WTC11 (cell line): Measurements from ENCODE around the gene SERPINA6. TPM values are rescaled to one million over a fixed set of nuclear protein-coding genes. Genes with fewer than 3 reads are reported as not detected.

Experiments used
- ATAC-seq: fragments of 200-7000 bp; cut with Tn5 transposase; 2 replicates; pipeline ENCODE4 v1.10.0; 2021; ENCODE audit warnings: mild to moderate bottlenecking, moderate library complexity
- CTCF ChIA-PET: fragments of 300-600 bp; sonication (Branson Sonifier 250); formaldehyde crosslinking; loops from one replicate; lab custom pipeline; 2021; ENCODE audit warnings: antibody characterized with exemption; lab: Charles Lee
- POLR2A ChIA-PET: fragments of 350-600 bp; sonication (Branson Sonifier 250); formaldehyde crosslinking; loops from one replicate; lab custom pipeline; 2021; ENCODE audit warnings: antibody characterized with exemption; lab: Charles Lee
- DNase-seq: peaks from one replicate; pipeline ENCODE4 v3.0.0; 2021; ENCODE audit warnings: low spot score
- H3K27ac Mint-ChIP-seq: 2 replicates; pipeline ENCODE4 v1.8.0; 2021; ENCODE audit warnings: mixed read lengths
- H3K27me3 Mint-ChIP-seq: 2 replicates; pipeline ENCODE4 v1.8.0; 2021; ENCODE audit warnings: low read depth, mild to moderate bottlenecking, moderate library complexity, mixed read lengths
- H3K36me3 Mint-ChIP-seq: 2 replicates; pipeline ENCODE4 v1.8.0; 2021; ENCODE audit warnings: mixed read lengths
- H3K4me1 Mint-ChIP-seq: 2 replicates; pipeline ENCODE4 v1.8.0; 2022; ENCODE audit warnings: mixed read lengths
- H3K4me3 Mint-ChIP-seq: 2 replicates; pipeline ENCODE4 v1.8.0; 2021; ENCODE audit warnings: mild to moderate bottlenecking, moderate library complexity, mixed read lengths
- H3K9me3 Mint-ChIP-seq: 2 replicates; pipeline ENCODE4 v1.8.0; 2021; ENCODE audit warnings: mixed read lengths
- ATF1 ChIP-seq: sonication (generic); formaldehyde crosslinking; IDR thresholded peaks from 2 replicates; pipeline ENCODE4 v1.8.1; 2023; ENCODE audit warnings: mild to moderate bottlenecking, moderate library complexity, missing genetic modification reagents
- E2F4 ChIP-seq: sonication (generic); formaldehyde crosslinking; IDR thresholded peaks from 2 replicates; pipeline ENCODE4 v1.8.1; 2022; ENCODE audit warnings: low read depth, mild to moderate bottlenecking, moderate library complexity, missing genetic modification reagents, borderline replicate concordance
- ELF4 ChIP-seq: sonication (generic); formaldehyde crosslinking; IDR thresholded peaks from 2 replicates; pipeline ENCODE4 v1.8.1; 2022; ENCODE audit warnings: low read depth, mild to moderate bottlenecking, moderate library complexity, missing genetic modification reagents
- ETV6 ChIP-seq: sonication (generic); formaldehyde crosslinking; IDR thresholded peaks from 2 replicates; pipeline ENCODE4 v1.8.1; 2022; ENCODE audit warnings: mild to moderate bottlenecking, missing genetic modification reagents
- FOXP4 ChIP-seq: sonication (generic); formaldehyde crosslinking; IDR thresholded peaks from 2 replicates; pipeline ENCODE4 v1.8.0; 2022; ENCODE audit warnings: mild to moderate bottlenecking, missing genetic modification reagents
- HMGA2 ChIP-seq: fragments of 250-450 bp; sonication (Bioruptor Pico); IDR thresholded peaks from 2 replicates; pipeline ENCODE4 v1.4.0; 2021; ENCODE audit warnings: mild to moderate bottlenecking, moderate library complexity
- IRF2 ChIP-seq: sonication (generic); formaldehyde crosslinking; IDR thresholded peaks from 2 replicates; pipeline ENCODE4 v1.8.0; 2022; ENCODE audit warnings: low read depth, missing genetic modification reagents, borderline replicate concordance
- KAT7 ChIP-seq: sonication (generic); formaldehyde crosslinking; IDR thresholded peaks from 2 replicates; pipeline ENCODE4 v1.8.1; 2023; ENCODE audit warnings: missing genetic modification reagents, mild to moderate bottlenecking, borderline replicate concordance
- NFE2L1 ChIP-seq: sonication (generic); formaldehyde crosslinking; IDR thresholded peaks from 2 replicates; pipeline ENCODE4 v1.8.1; 2023; ENCODE audit warnings: missing genetic modification reagents
- NR2C2 ChIP-seq: sonication (generic); formaldehyde crosslinking; IDR thresholded peaks from 2 replicates; pipeline ENCODE4 v1.8.0; 2022; ENCODE audit warnings: mild to moderate bottlenecking, missing genetic modification reagents
- OVOL2 ChIP-seq: fragments of 250-450 bp; sonication (Bioruptor Pico); IDR thresholded peaks from 2 replicates; pipeline ENCODE4 v1.9.0; 2021; ENCODE audit warnings: mild to moderate bottlenecking, borderline replicate concordance
- PRRX2 ChIP-seq: fragments of 250-450 bp; sonication (Bioruptor Pico); IDR thresholded peaks from 2 replicates; pipeline ENCODE4 v1.8.0; 2021; ENCODE audit warnings: mild to moderate bottlenecking
- RELA ChIP-seq: sonication (generic); formaldehyde crosslinking; IDR thresholded peaks from 2 replicates; pipeline ENCODE4 v1.8.1; 2022; ENCODE audit warnings: missing genetic modification reagents, mild to moderate bottlenecking, borderline replicate concordance
- SMAD3 ChIP-seq: sonication (generic); formaldehyde crosslinking; IDR thresholded peaks from 2 replicates; pipeline ENCODE4 v1.8.0; 2022; ENCODE audit warnings: missing genetic modification reagents, mild to moderate bottlenecking, borderline replicate concordance
- SMAD4 ChIP-seq: sonication (generic); formaldehyde crosslinking; IDR thresholded peaks from 2 replicates; pipeline ENCODE4 v1.8.0; 2022; ENCODE audit warnings: mild to moderate bottlenecking, missing genetic modification reagents
- SOX15 ChIP-seq: fragments of 250-450 bp; sonication (Bioruptor Pico); IDR thresholded peaks from 2 replicates; pipeline ENCODE4 v1.9.0; 2021; ENCODE audit warnings: mild to moderate bottlenecking
- SP1 ChIP-seq: sonication (generic); formaldehyde crosslinking; conservative IDR thresholded peaks from 2 replicates; pipeline ENCODE4 v1.8.1; 2022; ENCODE audit warnings: missing genetic modification reagents
- TCF7 ChIP-seq: sonication (generic); formaldehyde crosslinking; IDR thresholded peaks from 2 replicates; pipeline ENCODE4 v1.8.0; 2022; ENCODE audit warnings: mild to moderate bottlenecking, low read depth, missing genetic modification reagents, moderate library complexity
- ZNF263 ChIP-seq: sonication (generic); formaldehyde crosslinking; IDR thresholded peaks from 2 replicates; pipeline ENCODE4 v1.8.1; 2022; ENCODE audit warnings: low read depth, mild to moderate bottlenecking, moderate library complexity, missing genetic modification reagents
- ZNF281 ChIP-seq: sonication (generic); formaldehyde crosslinking; IDR thresholded peaks from 2 replicates; pipeline ENCODE4 v1.8.0; 2023; ENCODE audit warnings: mild to moderate bottlenecking, missing genetic modification reagents
- ZNF396 ChIP-seq: fragments of 250-450 bp; sonication (Bioruptor Pico); IDR thresholded peaks from 2 replicates; pipeline ENCODE4 v1.8.0; 2021; ENCODE audit warnings: mild to moderate bottlenecking, moderate library complexity, borderline replicate concordance
- ZNF425 ChIP-seq: fragments of 250-450 bp; sonication (Bioruptor Pico); conservative IDR thresholded peaks from 2 replicates; pipeline ENCODE4 v1.9.0; 2021; ENCODE audit warnings: mild to moderate bottlenecking
- ZNF671 ChIP-seq: fragments of 250-450 bp; sonication (Bioruptor Pico); IDR thresholded peaks from 2 replicates; pipeline ENCODE4 v1.8.0; 2021; ENCODE audit warnings: mild to moderate bottlenecking
- total RNA-seq: library from RNA; stranded (reverse); gene quantifications from 3 replicates; pipeline ENCODE4 v1.2.3, GENCODE V29; 2021

The SERPINA6 gene
- total RNA-seq, 1 experiment from 2014 or later, result 0.15 TPM

- Mint-ChIP-seq H3K36me3 (no peaks in the 10 kb centered on the region), H3K9me3 (peaks cover 11% of the 10 kb centered on the region), H3K4me3 (no peak overlapping the region), H3K27ac (no peak overlapping the region), H3K4me1 (no peaks in the 10 kb centered on the region), H3K27me3 (0 out of 2 replicates have a peak, but pooled peaks cover 5% of the 10 kb centered on the region)
- DNase-seq (no peak), ATAC-seq (no peak)
- CTCF ChIA-PET, result interaction anchor here (0.8 to 1.1 kb wide), 2 partner anchors 29 to 144 kb away, joined by 3 read pairs; no protein-coding TSS in a partner anchor
- TF ChIP-seq SP1 (no peak), TCF7 (CRISPR knock-in tag) (no peak), SOX15 (no peak), ATF1 (CRISPR knock-in tag) (no peak), ZNF396 (CRISPR knock-in tag) (no peak), E2F4 (CRISPR knock-in tag) (no peak), SMAD4 (no peak), PRRX2 (CRISPR knock-in tag) (no peak), ZNF671 (CRISPR knock-in tag) (no peak)
- POLR2A ChIA-PET, result no interaction called here
These were observed 19.3 kb upstream of the SERPINA6 start for GRCh38 chr14:94342334-94342934.

- H3K27me3 Mint-ChIP-seq, result 0 out of 2 replicates have a peak, but pooled peaks cover 5% of the 10 kb centered on the region
- H3K9me3 Mint-ChIP-seq, result peaks cover 11% of the 10 kb centered on the region
- no peaks in the 10 kb centered on the region for H3K4me1 Mint-ChIP-seq
- no peak overlapping the region for H3K4me3 Mint-ChIP-seq
- ChIA-PET POLR2A (no interaction called here), CTCF (interaction anchor here (0.8 to 1.1 kb wide), 2 partner anchors 30 to 145 kb away, joined by 3 read pairs; no protein-coding TSS in a partner anchor)
- H3K27ac Mint-ChIP-seq, result no peak overlapping the region
- ATAC-seq, result no peak
- no peaks in the 10 kb centered on the region for H3K36me3 Mint-ChIP-seq
- no peak for DNase-seq
- TF ChIP-seq NR2C2 (CRISPR knock-in tag), result no peak
- TF ChIP-seq ZNF671 (CRISPR knock-in tag), result no peak
- no peak for TF ChIP-seq KAT7
- TF ChIP-seq ZNF281 (CRISPR knock-in tag), result no peak
- TF ChIP-seq NFE2L1 (CRISPR knock-in tag), result no peak
- TF ChIP-seq OVOL2, result no peak
- no peak for TF ChIP-seq ZNF263 (CRISPR knock-in tag)
- TF ChIP-seq ZNF425, result no peak
- no peak for TF ChIP-seq FOXP4 (CRISPR knock-in tag)
- TF ChIP-seq ELF4 (CRISPR knock-in tag), result no peak
- no peak for TF ChIP-seq SMAD3 (CRISPR knock-in tag)
- TF ChIP-seq ETV6 (CRISPR knock-in tag), result no peak
- TF ChIP-seq IRF2, result no peak
- no peak for TF ChIP-seq RELA (CRISPR knock-in tag)
- TF ChIP-seq HMGA2 (CRISPR knock-in tag), result no peak
These were observed 18.7 kb upstream of the SERPINA6 start for GRCh38 chr14:94341656-94342333.
